HepG2 (cell line): ENCODE results near the gene CCDC86. TPM values are rescaled to one million over a fixed set of nuclear protein-coding genes. Genes with fewer than 3 reads are reported as not detected.

Source experiments
- AGO2 ChIP-seq: fragments of 200-400 bp; formaldehyde crosslinking; optimal IDR thresholded peaks from 2 replicates; pipeline ENCODE3; 2017; ENCODE audit warnings: mild to moderate bottlenecking, low read depth, low read length, moderate library complexity
- CREB3 ChIP-seq: sonication (generic); formaldehyde crosslinking; IDR thresholded peaks from 2 replicates; pipeline ENCODE4 v1.5.0; 2020; ENCODE audit warnings: missing genetic modification reagents
- CTCF ChIP-seq: sonication (generic); formaldehyde crosslinking; IDR thresholded peaks from 2 replicates; pipeline ENCODE4 v1.5.0; 2020; ENCODE audit warnings: mild to moderate bottlenecking, missing genetic modification reagents, moderate library complexity
- FOSL2 ChIP-seq: sonication (generic); formaldehyde crosslinking; IDR thresholded peaks from 2 replicates; pipeline ENCODE4 v1.4.0; 2020; ENCODE audit warnings: missing genetic modification reagents
- MAX ChIP-seq: IDR thresholded peaks from 2 replicates; pipeline ENCODE4 v1.6.1; 2012; ENCODE audit warnings: inconsistent platforms
- NRL ChIP-seq: sonication (generic); formaldehyde crosslinking; IDR thresholded peaks from 2 replicates; pipeline ENCODE4 v1.5.0; 2020; ENCODE audit warnings: missing genetic modification reagents, mild to moderate bottlenecking, moderate library complexity, borderline replicate concordance
- RFX1 ChIP-seq: fragments of 450-650 bp; IDR thresholded peaks from 2 replicates; pipeline ENCODE4 v1.6.1; 2017
- UBTF ChIP-seq: sonication (generic); formaldehyde crosslinking; IDR thresholded peaks from 2 replicates; pipeline ENCODE4 v1.4.0; 2020; ENCODE audit warnings: mild to moderate bottlenecking, missing genetic modification reagents
- ZBTB14 ChIP-seq: sonication (generic); formaldehyde crosslinking; IDR thresholded peaks from 2 replicates; pipeline ENCODE4 v1.4.0; 2020; ENCODE audit warnings: missing genetic modification reagents
- ZFP36L2 ChIP-seq: sonication (generic); formaldehyde crosslinking; IDR thresholded peaks from 2 replicates; pipeline ENCODE4 v1.4.0; 2020; ENCODE audit warnings: missing genetic modification reagents
- ZFP82 ChIP-seq: sonication (generic); formaldehyde crosslinking; IDR thresholded peaks from 2 replicates; pipeline ENCODE4 v1.5.1; 2020; ENCODE audit warnings: mild to moderate bottlenecking, missing genetic modification reagents, borderline replicate concordance
- ZNF687 ChIP-seq: sonication (generic); formaldehyde crosslinking; IDR thresholded peaks from 2 replicates; pipeline ENCODE4 v1.5.1; 2020; ENCODE audit warnings: mild to moderate bottlenecking, missing genetic modification reagents, moderate library complexity
- ZNF740 ChIP-seq: sonication (generic); formaldehyde crosslinking; IDR thresholded peaks from 2 replicates; pipeline ENCODE4 v1.4.0; 2020; ENCODE audit warnings: missing genetic modification reagents
- ZNF788 ChIP-seq: sonication (generic); formaldehyde crosslinking; IDR thresholded peaks from 2 replicates; pipeline ENCODE4 v1.5.0; 2020; ENCODE audit warnings: mild to moderate bottlenecking, missing genetic modification reagents, borderline replicate concordance
- ZXDC ChIP-seq: sonication (generic); formaldehyde crosslinking; IDR thresholded peaks from 2 replicates; pipeline ENCODE4 v1.5.0; 2020; ENCODE audit warnings: mild to moderate bottlenecking, missing genetic modification reagents
- polyA plus RNA-seq, 8 experiments: library from polyadenylated mRNA; depleted of rRNA in 3 of 8; stranded (reverse) in 7 of 8; unstranded in 1 of 8; fragments of >200 nt; fragmentation: Illumina TruSeq in 4 of 8; extraction: Trizol in 4 of 8; gene quantifications; 2 replicates each; pipeline versions ENCODE4 v1.2.1 to v1.2.3, GENCODE V29; 2011 to 2016; ENCODE audit warnings: low read depth in 4 of 8, missing spikeins in 1 of 8, mixed read lengths in 1 of 8; ENCODE audit not compliant: insufficient read depth in 1 of 8
- total RNA-seq, 5 experiments: library from RNA; depleted of rRNA; stranded (reverse); fragments of >200 nt; fragmentation: Illumina TruSeq; extraction: Trizol; gene quantifications; 2 replicates each; pipeline ENCODE4 v1.2.3, GENCODE V29; 2016; ENCODE audit warnings: low read depth in 1 of 5

CCDC86 gene
- total and polyA plus RNA-seq, 2 of the 13 experiments (the other 11 are each of a cell fraction or from before 2014, with no cell fraction given): 33.8 to 37.6 TPM

- no peak for TF ChIP-seq CREB3 (CRISPR knock-in tag)
- no peak for TF ChIP-seq ZNF788 (CRISPR knock-in tag)
- no peak for TF ChIP-seq ZNF740
- TF ChIP-seq RFX1: no peak
- TF ChIP-seq CTCF: no peak
- peak; percentile 42 for TF ChIP-seq ZNF687
- no peak for TF ChIP-seq AGO2
- no peak for TF ChIP-seq UBTF
- no peak for TF ChIP-seq ZXDC (CRISPR knock-in tag)
- no peak for TF ChIP-seq ZFP82 (CRISPR knock-in tag)
- no peak for TF ChIP-seq ZBTB14 (CRISPR knock-in tag)
- 0 out of 2 replicates have a peak, but pooled peaks have one; percentile 42 for TF ChIP-seq MAX
- no peak for TF ChIP-seq ZFP36L2 (CRISPR knock-in tag)
- TF ChIP-seq NRL (CRISPR knock-in tag): no peak
- TF ChIP-seq FOSL2: peak; percentile 62
These were observed 31.1 kb downstream of the CCDC86 start (continued) for GRCh38 chr11:60872961-60873524.
